Tongue (tissue), 2 donors: ENCODE measurements around the gene CDH13. TPM values are rescaled to one million over a fixed set of nuclear protein-coding genes. Genes with fewer than 3 reads are reported as not detected.

Source experiments
- DNase-seq: peaks from one replicate; pipeline ENCODE4 v3.0.0-alpha.2; 2015
- total RNA-seq: library from RNA; depleted of rRNA; stranded (reverse); fragments of >200 nt; gene quantifications from one replicate; pipeline ENCODE4 v1.2.3, GENCODE V29; 2014

The CDH13 gene
- total RNA-seq, 1 donor from 2014 or later: 106 TPM

DNA sequence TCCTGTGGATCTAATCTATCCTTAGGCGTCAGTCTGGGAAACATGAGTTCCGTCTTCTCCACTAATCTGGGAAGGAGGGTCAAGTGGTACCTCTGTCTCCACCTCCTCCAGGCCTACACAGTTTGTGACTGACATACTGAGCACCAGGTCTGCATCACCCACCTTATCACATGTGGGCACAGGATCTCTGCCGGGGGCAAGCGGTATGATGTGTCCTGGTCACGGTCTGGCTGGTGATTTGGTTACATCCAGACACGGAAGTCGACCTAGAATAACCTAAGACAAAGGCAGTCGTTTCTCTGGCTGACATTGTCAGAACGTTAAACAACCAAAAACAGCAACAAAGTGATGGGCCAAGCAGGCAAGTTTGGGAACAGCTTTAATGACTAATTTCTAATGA is 1098.5 kb downstream of the CDH13 start:
- DNase-seq: no peak

GRCh38 chr16:83727018-83727417 is 1100.2 kb downstream of the CDH13 start:
- DNase-seq: no peak

DNA sequence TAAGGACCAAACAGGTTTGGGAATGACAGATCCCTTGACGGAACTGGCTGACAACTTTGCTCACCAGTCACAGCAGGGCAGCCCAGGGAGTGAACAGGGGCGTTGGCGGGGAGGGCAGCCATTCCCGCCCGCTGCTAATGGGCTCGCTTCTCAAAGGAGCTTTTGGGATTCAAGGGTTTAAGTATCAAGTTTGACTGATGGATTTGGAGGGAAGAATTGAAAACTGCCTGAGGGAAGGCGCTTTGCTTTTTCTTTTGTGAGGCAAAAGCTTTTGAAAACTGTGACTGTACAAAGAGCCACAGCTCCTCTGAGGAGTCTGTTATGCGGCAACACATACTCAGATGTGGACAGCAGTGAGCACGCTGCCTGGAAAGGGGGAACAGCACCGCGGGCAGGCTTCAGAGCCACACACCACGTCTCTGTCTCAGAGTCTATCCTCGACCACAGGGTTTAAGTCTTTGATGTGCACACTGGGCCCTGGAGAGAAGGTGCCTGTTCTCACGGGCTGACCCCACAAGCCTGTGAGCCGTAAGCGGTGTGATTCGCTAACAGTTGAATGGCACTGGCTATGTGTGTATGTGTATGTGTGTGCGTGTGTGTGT is 1101.1 kb downstream of the CDH13 start:
- no peak for DNase-seq

- DNase-seq: no peak
Observed at GRCh38 chr16:83728492-83728891, 1101.7 kb downstream of the CDH13 start.

GRCh38 chr16:83730812-83731211 is 1104.0 kb downstream of the CDH13 start:
- DNase-seq: no peak

GRCh38 chr16:83732536-83732935 is 1105.8 kb downstream of the CDH13 start:
- DNase-seq: peak; percentile 56

- DNase-seq: peak; percentile 31
Observed at GRCh38 chr16:83733301-83733700, 1106.5 kb downstream of the CDH13 start.

GRCh38 chr16:83734136-83734535 is 1107.4 kb downstream of the CDH13 start:
- no peak for DNase-seq

GRCh38 chr16:83737729-83738354 is 1111.1 kb downstream of the CDH13 start:
- DNase-seq: no peak

DNA sequence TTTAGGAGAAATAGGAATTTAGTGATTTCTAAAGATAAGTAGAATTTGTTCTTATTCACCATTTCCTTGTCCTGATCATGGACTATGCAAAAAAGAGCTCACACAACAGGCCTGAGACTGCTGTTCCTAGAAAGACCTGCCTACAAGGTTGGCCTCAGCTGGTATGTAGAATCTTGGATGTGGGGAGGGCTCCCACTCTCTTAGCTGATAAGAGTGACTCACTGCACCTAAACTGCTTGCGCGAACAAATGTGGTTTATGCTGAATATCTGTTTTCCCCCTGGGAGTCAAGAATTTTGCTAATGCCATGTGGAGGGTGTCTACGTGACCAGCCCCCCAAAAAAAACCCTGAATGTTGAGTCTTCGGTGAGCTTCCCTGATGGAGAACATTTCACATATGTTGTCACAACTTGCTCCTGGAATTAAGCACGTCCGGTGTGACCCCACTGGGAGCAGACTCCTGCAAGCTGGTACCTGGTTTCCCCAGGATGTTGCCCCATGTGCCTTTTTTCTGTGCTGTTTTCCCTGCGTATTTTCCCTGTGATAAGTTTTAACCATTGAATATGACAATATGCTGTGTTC is 1112.2 kb downstream of the CDH13 start:
- no peak for DNase-seq

GRCh38 chr16:83742124-83742899 is 1115.5 kb downstream of the CDH13 start:
- DNase-seq: peak; percentile 81

DNA sequence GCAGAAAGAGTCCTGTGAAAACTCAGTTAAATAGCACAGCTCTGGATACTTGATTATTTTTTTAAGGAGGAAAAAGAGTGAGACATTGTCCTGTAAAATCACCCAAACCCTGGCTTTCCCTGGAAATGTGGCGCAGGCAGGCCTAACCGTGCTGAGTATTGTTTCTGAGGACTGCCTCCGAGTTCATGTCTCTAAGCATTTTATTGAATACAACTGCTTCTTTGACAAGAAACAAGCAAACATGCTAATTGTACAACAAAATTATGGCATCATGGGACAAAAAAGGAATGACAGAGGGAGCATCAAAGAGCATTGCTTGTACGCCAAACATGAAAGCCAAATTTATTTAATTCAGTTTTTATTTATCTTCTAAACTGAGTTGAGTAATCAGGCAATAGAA is 1116.5 kb downstream of the CDH13 start:
- no peak for DNase-seq

DNA sequence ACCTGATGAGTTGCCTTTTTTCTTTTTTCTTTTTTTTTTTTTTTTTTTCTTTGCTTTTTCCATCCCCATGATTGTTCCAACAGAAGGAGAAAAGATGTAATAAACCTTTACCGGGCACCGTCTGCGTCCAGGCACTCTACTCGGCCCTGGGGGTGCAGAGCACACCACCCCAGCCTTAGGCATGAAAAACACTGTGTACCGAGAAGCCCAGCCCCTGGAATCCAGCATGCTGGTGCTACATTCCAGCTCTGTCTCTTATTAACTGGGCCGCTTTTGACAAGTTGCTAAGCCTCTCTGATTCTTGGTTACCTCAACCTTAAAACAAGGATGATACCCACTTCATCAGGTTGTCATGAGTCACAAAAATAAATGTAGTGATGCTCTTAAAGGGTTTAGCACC is 1117.0 kb downstream of the CDH13 start:
- no peak for DNase-seq

GRCh38 chr16:83744441-83744981 is 1117.7 kb downstream of the CDH13 start:
- DNase-seq: peak; percentile 8

- no peak for DNase-seq
Observed at GRCh38 chr16:83746611-83747010, 1119.8 kb downstream of the CDH13 start.

- no peak for DNase-seq
Observed at GRCh38 chr16:83747936-83748335, 1121.2 kb downstream of the CDH13 start.

DNA sequence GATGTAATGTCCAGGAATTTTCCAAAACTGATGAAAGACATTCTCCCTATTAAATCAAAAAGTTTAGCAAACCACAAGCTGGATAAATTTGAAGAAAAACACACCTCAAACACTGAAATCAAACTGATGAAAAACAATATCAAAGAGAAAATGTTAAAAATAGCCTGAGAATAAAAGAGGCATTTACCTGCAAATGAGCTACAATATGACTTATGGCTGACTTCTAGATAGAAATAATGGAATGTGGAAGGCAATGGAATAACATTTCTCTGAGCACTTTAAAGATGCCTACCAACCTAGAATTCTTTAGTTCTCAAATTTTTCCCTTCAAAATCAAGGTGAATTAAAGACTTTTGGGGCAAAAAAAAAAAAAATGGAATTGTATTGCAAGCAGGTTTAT is 1128.6 kb downstream of the CDH13 start:
- DNase-seq: no peak

DNA sequence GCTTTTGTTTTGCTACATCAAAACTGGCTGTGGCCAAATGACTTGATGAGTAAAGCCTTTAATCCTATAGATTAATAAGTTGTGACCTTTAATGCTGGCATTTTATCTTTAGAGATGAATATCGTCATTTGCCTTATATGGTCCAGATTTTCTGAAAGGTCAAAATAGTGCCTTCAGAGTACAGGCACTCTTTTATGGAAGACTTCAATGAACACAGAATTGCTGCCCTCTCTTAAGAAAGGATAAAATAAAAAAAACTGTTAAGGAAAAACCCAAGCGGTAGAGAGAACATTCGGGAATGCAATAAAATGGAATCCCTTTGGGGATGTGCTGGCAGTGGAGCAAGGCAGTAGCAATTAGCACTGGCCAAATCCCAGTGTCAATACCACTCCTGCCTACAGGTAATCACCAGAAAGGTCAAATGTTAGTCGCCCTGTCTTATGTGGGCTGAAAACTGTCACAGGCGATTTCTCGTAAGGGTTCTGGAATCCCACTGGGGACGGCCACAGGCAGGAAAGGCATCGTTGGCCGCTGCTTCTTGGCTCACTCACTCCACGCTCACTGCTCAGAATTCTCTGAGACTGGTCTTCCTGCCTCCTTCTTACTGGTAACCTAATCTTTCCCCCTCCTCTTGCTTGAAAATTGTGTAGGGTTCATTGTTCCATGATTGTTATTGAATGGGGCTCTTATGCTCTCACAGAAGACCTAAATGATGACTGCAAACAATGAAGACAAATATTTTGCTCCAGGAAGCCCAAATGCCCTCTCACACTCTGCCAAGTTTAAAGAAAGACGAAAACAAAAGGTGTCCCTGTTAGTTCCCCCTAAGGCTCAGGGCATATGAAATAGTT is 1135.6 kb downstream of the CDH13 start:
- no peak for DNase-seq

GRCh38 chr16:83762992-83763358 is 1136.2 kb downstream of the CDH13 start:
- DNase-seq: no peak

- no peak for DNase-seq
Observed at GRCh38 chr16:83768986-83769385, 1142.2 kb downstream of the CDH13 start.

GRCh38 chr16:83769397-83770008 is 1142.7 kb downstream of the CDH13 start:
- DNase-seq: no peak
